ENCODE results near the gene EBF4.

The EBF4 gene, protein sequence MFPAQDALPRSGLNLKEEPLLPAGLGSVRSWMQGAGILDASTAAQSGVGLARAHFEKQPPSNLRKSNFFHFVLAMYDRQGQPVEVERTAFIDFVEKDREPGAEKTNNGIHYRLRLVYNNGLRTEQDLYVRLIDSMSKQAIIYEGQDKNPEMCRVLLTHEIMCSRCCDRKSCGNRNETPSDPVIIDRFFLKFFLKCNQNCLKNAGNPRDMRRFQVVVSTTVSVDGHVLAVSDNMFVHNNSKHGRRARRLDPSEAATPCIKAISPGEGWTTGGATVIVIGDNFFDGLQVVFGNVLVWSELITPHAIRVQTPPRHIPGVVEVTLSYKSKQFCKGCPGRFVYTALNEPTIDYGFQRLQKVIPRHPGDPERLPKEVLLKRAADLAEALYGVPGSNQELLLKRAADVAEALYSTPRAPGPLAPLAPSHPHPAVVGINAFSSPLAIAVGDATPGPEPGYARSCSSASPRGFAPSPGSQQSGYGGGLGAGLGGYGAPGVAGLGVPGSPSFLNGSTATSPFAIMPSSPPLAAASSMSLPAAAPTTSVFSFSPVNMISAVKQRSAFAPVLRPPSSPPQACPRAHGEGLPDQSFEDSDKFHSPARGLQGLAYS

DNA sequence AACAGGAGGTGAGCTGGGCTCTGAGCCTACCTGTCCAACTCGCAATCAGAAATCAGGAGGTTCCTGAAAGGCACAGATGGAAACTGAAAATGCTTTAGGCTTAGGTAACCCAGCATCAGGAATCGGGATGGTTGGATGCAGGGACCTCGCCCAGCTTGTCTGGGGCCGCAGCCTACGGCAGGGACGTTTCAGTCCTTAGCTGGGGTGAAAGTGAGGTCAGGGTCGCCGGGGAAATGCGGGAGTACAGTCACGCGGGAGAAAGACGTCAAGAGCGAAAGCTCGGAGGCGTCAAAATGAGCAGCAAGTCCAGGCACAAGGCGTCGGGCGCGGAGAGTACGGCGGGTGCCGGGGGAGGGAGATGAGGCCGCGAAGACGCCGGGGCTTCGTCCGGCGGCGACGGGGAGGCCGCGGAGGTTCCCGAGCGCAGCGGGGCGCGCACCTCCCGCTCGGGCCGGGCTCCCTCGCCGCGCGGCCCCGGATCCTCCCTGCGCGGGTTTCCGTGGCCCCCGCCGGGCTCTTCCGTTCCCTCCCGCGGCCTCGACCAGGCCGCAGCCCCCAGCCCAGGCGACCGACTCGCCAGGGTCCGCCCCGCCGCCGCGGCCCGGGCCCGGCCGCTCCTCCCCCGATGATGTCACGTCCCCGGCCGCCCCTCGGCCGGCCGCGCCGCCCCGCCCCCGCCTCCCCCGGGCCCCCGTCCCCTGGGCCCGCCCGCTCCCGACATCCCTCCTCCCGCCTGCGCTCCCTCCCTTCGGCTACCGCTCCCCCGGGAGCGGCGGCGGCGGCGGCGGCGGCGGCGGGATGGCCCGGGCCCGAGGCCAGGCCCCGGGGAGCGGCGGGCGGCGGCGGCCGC is at the start of gene EBF4:
Gene EBF4, plus strand, starts transcription at position 745 of the 850 bp plus-strand sequence. CDS start 866 bp downstream, outside the sequence.
- peak in 1 of 2 experiments; percentile 21 for DNase-seq

DNA sequence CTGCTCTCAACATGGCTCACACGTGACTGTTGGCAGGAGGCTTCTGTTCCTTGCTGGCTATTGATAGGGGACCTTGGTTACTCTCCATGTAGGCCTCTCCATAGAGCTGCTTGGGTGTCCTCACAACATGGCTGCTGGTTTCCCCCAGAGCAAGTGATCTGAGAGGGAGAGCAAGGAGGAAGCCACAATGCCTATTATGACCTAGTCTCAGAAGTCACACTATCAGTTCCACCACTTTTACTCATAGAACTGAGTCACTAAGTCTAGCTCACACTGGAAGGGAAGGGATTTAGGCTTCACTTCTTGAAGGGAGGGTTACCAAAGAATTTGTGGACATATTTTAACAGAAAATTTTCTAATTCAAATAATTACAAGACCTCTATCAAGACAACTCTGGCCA is 48.9 kb upstream of the EBF4 start:
- no peak for DNase-seq

GRCh38 chr20:2651772-2652723 is 40.5 kb upstream of the EBF4 start, which contains the start of gene NOP56:
Gene NOP56 (plus strand): TSS chr20:2652632. CDS start chr20:2652661, 29 bp downstream.
- DNase-seq, result peak; percentile 88 to 95

DNA sequence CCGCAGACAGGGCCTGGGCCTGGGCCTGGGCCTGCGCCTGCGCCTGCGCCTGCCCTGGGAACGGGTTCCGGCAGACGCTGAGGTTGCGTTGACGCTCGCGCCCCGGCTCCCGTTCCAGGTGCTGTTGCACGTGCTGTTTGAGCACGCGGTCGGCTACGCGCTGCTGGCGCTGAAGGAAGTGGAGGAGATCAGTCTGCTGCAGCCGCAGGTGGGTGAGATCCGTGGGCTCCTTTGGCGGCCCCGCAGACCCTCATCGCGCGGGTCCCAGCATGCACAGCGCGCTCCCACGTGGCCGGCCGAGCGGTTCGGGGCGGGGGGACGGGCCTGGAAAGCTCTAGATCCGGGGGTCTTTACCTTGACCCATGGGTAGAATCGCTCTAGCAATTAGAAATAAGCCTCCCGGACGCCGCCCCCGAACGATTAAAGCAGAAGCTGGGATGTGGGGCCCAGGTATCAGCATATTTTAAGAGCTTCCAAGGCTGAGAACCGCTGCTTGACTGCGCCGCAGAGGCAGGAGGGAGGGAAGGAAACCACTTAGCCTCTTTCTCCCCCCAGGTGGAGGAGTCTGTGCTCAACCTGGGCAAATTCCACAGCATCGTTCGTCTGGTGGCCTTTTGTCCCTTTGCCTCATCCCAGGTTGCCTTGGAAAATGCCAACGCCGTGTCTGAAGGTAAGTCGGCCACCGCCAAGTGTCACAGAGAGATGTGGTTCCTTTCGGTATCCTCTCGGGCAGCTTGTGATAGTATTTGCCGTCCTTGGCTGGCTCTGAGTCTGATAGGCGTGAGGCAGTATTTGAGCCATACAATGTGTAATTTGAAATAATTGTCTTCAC is 39.6 kb upstream of the EBF4 start:
- DNase-seq, result peak in 1 of 2 experiments; percentile 75

DNA sequence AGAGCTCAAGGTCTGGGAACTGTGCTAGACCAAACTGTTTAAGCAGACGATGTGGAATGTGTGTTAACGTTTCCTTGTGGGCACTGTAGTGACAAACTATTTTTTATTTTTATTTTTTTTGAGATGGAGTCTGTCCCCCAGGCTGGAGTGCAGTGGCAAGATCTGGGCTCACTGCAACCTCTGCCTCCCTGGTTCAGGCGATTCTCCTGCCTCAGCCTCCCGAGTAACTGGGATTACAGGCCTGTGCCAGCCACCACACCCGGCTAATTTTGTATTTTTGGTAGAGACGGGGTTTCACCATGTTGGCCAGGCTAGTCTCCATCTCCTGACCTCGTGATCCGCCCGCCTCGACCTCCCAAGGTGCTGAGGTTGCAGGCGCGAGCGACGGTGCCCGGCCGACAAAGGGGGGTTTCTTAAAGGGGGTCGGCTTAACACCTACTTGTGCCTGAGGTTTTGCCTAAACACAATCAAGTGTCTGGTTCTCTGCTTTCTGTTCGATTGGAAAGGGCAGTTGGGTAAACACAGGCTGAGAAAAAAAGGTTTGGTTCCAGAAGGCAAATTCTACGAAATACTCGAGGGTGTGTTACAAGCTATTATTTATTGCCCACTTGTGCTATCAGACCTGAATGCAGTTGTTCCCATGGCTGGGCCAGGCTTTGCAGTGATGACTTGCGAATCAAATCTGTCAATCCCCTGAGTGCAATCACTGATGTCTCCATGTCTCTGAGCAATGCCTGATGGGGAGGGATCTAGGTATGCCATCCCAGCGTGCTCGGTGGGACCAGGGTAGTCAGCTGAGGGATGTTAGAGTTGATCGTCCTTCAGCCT is 38.8 kb upstream of the EBF4 start:
- DNase-seq, result no peak

DNA sequence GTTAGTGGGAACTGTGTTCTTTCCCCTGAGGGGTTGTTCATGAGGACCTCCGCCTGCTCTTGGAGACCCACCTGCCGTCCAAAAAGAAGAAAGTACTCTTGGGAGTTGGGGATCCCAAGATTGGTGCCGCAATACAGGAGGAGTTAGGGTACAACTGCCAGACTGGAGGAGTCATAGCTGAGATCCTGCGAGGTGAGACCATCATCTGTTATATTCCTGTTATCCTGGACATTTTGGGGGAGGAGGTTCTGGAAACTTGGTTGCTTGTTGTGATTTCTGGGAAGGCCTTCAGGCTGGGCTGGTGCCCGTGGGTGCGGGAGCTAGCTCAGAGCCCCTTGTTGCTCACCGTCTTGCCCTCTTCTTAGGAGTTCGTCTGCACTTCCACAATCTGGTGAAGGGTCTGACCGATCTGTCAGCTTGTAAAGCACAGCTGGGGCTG is 38.2 kb upstream of the EBF4 start:
- no peak for DNase-seq

- DNase-seq, result no peak
Measured at GRCh38 chr20:2654831-2655230, 37.7 kb upstream of the EBF4 start.

GRCh38 chr20:2655331-2656116 is 37.1 kb upstream of the EBF4 start:
- no peak for DNase-seq

DNA sequence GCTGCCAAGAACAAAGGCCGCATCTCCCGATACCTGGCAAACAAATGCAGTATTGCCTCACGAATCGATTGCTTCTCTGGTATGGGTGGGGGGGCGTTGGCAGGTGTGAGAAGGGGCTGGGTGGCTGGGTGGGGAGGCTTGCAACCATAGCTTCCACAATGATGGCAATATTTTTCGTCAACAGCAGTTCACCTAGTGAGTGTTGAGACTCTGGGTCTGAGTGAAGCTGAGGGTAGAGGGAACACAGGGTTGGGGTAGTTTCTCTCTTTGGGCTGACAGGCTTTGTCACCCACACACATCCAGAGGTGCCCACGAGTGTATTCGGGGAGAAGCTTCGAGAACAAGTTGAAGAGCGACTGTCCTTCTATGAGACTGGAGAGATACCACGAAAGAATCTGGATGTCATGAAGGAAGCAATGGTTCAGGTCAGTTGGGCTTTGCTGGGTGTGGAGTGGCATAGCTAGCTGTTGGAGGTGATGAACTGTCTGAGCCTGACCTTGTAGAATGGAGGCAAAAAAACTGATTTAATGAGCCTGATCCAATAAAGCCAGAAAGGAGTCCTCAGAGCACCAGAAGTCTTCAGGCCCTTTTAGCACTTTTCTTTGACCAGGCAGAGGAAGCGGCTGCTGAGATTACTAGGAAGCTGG is 36.0 kb upstream of the EBF4 start:
- DNase-seq, result no peak

GRCh38 chr20:2657241-2657640 is 35.3 kb upstream of the EBF4 start:
- DNase-seq, result no peak

DNA sequence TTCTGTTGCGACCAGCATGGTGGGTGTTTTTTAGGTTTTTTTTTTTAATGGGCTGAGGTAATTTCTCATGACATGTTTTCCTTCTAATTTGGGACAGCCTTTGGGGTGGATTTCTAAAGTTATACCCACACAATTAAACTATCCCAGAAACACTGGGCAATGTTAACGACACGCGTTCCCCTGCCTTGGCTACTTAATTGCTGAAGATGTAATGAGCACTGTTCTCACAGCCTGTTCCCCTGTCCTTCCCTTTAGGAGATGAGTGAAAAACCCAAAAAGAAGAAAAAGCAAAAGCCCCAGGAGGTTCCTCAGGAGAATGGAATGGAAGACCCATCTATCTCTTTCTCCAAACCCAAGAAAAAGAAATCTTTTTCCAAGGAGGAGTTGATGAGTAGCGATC is 34.9 kb upstream of the EBF4 start:
- no peak for DNase-seq

- no peak for DNase-seq
Measured at GRCh38 chr20:2658414-2659354, 33.9 kb upstream of the EBF4 start.

- DNase-seq, result no peak
Measured at GRCh38 chr20:2659547-2659946, 33.0 kb upstream of the EBF4 start.

GRCh38 chr20:2663364-2663886 is 29.2 kb upstream of the EBF4 start:
- DNase-seq, result no peak

- peak; percentile 84 to 88 for DNase-seq
Measured at GRCh38 chr20:2663887-2664719, 28.5 kb upstream of the EBF4 start, which contains the start of gene IDH3B. Gene IDH3B (minus strand): TSS chr20:2664216. CDS start chr20:2664188, 28 bp downstream.

DNA sequence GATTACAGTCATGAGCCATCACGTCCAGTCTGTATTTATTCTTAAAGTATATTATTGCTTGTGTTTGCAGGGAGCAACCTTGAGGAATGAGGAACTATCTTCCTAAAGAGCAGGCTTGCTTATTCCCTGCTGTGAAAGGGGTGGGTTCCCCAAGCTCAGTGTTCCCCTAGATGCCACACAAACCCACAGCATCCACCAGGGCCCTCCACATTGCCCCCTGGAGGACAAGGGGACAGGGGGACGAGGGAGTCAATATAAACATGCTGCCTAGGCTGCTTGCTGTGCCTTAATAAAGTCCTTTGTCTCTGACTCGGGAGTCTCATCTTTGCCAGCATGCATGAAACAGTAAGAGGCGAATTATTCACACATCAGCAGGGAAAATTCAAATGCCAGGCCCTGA is 20.6 kb upstream of the EBF4 start:
- no peak for DNase-seq

Measured in NCI-H446 (cell line).